Subcutaneous abdominal adipose tissue (tissue), 5 donors: ENCODE measurements around the gene CHST8.

Source experiments
- H3K27ac ChIP-seq: one replicate; pipeline ENCODE4 v1.7.0; 2013; ENCODE audit warnings: low read depth, mild to moderate bottlenecking, inconsistent platforms, low read length, moderate library complexity
- H3K27me3 ChIP-seq, 5 donors: one replicate each; pipeline ENCODE4 v1.7.0; 2013; ENCODE audit warnings: low read length in 5 of 5, inconsistent platforms in 1 of 5; ENCODE audit not compliant: control insufficient read depth in 5 of 5, insufficient read depth in 4 of 5
- H3K36me3 ChIP-seq, 5 donors: one replicate each; pipeline ENCODE4 v1.7.0; 2013; ENCODE audit warnings: low read length in 5 of 5; ENCODE audit not compliant: control insufficient read depth in 5 of 5, insufficient read depth in 5 of 5
- H3K4me1 ChIP-seq, 5 donors: one replicate each; pipeline ENCODE4 v1.7.0; 2013; ENCODE audit warnings: low read length in 5 of 5, mild to moderate bottlenecking in 3 of 5, moderate library complexity in 1 of 5; ENCODE audit not compliant: control insufficient read depth in 5 of 5, insufficient read depth in 5 of 5
- H3K4me3 ChIP-seq, 5 donors: one replicate each; pipeline ENCODE4 v1.7.0; 2013; ENCODE audit warnings: low read length in 5 of 5, low read depth in 1 of 5
- H3K9ac ChIP-seq, 5 donors: one replicate each; pipeline ENCODE4 v1.7.0; 2013; ENCODE audit warnings: low read length in 5 of 5, mild to moderate bottlenecking in 4 of 5, moderate library complexity in 3 of 5
- H3K9me3 ChIP-seq, 5 donors: one replicate each; pipeline ENCODE4 v1.7.0; 2013; ENCODE audit warnings: low read length in 5 of 5; ENCODE audit not compliant: control insufficient read depth in 5 of 5
- donor health status: healthy.
- donor health status: healthy.
- donor health status: healthy.
- donor health status: healthy.
- donor health status: healthy.

The CHST8 gene

DNA sequence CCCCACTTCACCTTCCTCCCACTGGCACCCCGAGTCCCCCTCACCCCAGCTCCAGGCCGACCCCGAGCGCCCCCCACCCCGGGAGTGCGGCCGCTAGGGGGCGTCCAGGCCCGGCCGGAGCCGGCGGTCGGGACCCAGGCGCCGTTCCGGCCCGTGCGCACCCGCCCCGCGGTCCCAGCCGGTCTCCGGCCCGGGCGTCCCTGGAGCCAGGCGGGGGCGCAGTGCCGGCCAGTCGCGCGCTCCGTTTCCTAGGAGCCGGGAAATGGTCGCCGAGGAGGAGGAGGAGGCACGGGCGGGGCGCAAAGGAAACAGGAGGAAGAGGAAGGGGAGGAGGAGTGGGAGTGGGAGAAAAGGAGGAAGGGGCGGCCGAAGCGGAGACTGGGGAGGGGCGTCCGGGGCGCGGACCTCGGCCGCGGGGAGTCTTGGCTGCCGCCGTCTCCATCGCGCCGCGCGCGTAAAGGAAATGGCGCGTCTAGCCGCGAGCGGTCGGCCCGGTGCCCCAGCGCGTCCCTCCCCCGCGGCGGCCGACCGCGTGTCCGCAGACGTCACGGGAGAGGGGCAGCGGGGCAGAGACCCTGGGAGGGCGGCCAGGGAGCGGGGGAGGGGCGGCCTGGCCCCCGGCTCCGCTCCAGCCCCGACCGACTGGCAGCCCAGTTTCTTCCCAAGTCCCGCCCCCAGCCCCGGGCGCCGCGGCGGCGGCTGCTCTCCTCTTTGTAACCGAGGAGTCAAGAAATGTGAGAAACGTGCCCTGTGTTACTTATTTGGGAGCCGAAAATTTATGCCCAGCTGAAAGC lies 173.8 kb downstream of the CHST8 start:
- Histone ChIP-seq H3K4me3 (peak overlapping the region; percentile 48 to 78 (median 72)), H3K9me3 (no peaks in the 10 kb centered on the region), H3K27me3 (peaks cover 7 to 30% (median 20%) of the 10 kb centered on the region in 5 donors), H3K27ac (peak overlapping the region; percentile 54), H3K36me3 (peaks cover 0 to 6% (median 0%) of the 10 kb centered on the region in 5 donors), H3K4me1 (peaks cover 0 to 40% (median 26%) of the 10 kb centered on the region in 5 donors), H3K9ac (peak overlapping the region in 4 of 5 donors; percentile 28 to 68 (median 48))

GRCh38 chr19:33796164-33796875 lies 174.6 kb downstream of the CHST8 start, which contains the start of gene KCTD15:
KCTD15 (plus strand) TSS chr19:33796870; CDS start chr19:33800455, 3,585 bp downstream.
- Histone ChIP-seq H3K4me3 (peak within 1 kb of the TSS in 4 of 5 donors; percentile 66 to 78 (median 74)), H3K36me3 (peaks cover 0 to 11% (median 5%) of the 10 kb centered on the region in 5 donors), H3K27me3 (peaks cover 7 to 29% (median 16%) of the 10 kb centered on the region in 5 donors), H3K9me3 (no peaks in the 10 kb centered on the region), H3K4me1 (peaks cover 0 to 40% (median 26%) of the 10 kb centered on the region in 5 donors), H3K27ac (peak within 1 kb of the TSS; percentile 57), H3K9ac (peak within 1 kb of the TSS in 4 of 5 donors; percentile 28 to 51 (median 44))

DNA sequence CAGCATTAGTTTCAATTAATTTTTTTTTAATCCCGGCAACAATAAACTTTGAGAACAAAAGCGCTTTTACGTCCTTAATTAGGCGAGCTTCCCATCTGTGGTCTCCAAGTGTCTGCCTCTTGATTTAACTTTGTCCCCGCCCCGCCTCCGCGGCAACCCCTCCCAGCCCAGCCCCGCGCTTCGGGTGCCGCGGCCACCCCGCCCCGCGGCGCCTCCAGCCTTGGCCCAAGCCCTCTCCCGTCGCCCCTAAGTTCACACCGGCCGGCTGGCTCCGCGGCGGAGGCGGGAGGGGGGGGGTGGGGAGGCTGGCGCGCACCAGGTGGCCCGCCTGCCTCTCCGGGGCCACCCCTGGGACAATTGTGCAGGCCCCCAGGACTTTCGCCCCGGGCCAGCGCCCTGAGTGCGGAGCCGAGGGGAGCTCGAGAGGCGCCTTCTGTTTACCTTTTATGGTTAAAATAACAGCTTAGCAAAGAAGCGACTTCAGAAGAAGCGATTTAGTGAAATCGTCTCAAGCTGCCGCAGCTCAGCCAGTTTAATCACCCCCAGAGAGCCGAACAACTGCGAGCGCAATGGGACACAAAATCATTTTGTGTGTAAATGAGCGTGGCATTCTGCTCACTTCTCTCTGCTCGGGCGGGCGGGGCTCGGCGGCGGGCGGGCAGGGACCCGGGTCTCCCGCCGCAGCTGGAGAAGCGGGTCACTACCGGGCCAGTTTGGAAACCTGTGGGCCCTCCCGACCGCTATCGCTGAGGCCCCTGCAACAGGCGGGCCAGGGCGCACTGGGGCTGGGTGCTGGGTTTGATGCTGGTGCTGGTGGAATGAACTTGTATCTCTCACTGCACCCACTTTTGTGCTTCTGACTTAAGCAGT lies 176.3 kb downstream of the CHST8 start:
- H3K4me3 ChIP-seq, result peak overlapping the region in 4 of 5 donors; percentile 61 to 75 (median 70)
- peak overlapping the region in 1 of 5 donors; percentile 6 for H3K9ac ChIP-seq
- H3K36me3 ChIP-seq, result peaks cover 0 to 22% (median 7%) of the 10 kb centered on the region in 5 donors
- H3K27ac ChIP-seq, result no peak overlapping the region
- H3K4me1 ChIP-seq, result peaks cover 0 to 40% (median 28%) of the 10 kb centered on the region in 5 donors
- H3K9me3 ChIP-seq, result no peaks in the 10 kb centered on the region
- peaks cover 3 to 22% (median 5%) of the 10 kb centered on the region in 5 donors for H3K27me3 ChIP-seq

GRCh38 chr19:33798681-33799111 lies 176.9 kb downstream of the CHST8 start:
- peaks cover 0 to 18% (median 4%) of the 10 kb centered on the region in 5 donors for H3K27me3 ChIP-seq
- H3K27ac ChIP-seq, result no peak overlapping the region
- H3K9me3 ChIP-seq, result no peaks in the 10 kb centered on the region
- H3K4me1 ChIP-seq, result peaks cover 0 to 40% (median 28%) of the 10 kb centered on the region in 5 donors
- H3K9ac ChIP-seq, result peak overlapping the region in 1 of 5 donors; percentile 6
- peak overlapping the region in 3 of 5 donors; percentile 57 to 75 (median 67) for H3K4me3 ChIP-seq
- H3K36me3 ChIP-seq, result peaks cover 0 to 22% (median 8%) of the 10 kb centered on the region in 5 donors

DNA sequence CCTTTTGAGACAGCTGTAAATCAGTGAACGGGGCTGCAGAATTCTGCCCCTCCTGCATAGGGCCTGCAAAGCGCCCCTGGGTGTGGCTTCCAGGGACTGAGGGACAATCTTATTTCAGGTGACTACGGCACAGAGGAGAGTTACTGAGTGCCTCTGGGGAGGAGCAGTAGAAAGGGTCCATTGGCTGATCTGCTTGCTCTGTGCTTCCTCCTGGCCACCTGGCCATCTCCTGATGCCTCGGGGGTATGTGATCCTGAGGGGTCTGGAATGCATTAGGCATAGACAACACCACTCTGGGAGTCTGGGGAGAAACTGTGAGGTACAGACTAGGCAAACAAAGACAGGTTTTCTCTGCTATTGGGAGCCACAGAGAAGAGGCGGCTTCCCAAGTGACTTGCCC lies 177.7 kb downstream of the CHST8 start:
- peaks cover 0 to 38% (median 27%) of the 10 kb centered on the region in 5 donors for H3K4me1 ChIP-seq
- no peak overlapping the region for H3K4me3 ChIP-seq
- peaks cover 0 to 28% (median 10%) of the 10 kb centered on the region in 5 donors for H3K36me3 ChIP-seq
- peaks cover 0 to 16% (median 2%) of the 10 kb centered on the region in 5 donors for H3K27me3 ChIP-seq
- no peak overlapping the region for H3K27ac ChIP-seq
- no peak overlapping the region for H3K9ac ChIP-seq
- H3K9me3 ChIP-seq, result no peaks in the 10 kb centered on the region

DNA sequence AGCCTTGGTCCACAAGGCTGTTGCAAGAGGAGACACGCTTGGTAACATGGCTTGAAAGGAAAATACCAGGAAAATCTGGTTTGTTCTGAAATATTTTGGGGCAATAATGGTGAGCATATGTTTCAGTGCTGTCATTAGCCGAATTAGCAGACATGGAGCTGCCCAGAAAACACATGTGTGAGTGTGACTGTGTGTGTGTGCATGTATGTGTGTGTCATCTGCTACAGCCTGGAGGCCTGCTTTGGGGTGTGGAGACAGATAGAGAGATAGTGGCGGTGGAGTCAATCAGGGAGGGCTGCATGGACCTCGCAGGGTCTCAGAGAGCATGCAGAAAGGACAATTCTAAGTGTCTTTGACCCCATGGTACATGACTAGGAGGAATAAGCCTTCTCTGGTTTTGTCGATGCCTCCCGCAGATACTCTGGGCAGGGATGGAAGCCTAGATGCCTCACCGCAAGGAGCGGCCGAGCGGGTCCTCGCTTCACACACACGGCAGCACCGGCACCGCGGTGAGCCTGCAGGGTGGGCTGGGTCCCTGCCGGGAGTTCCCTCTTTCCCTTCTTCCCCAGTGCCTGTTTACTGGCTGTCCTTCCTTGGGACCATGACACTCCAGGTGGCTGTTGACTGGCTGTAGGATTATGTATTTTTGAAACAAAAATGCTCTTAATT lies 178.4 kb downstream of the CHST8 start:
- peaks cover 0 to 12% (median 2%) of the 10 kb centered on the region in 5 donors for H3K27me3 ChIP-seq
- no peaks in the 10 kb centered on the region for H3K9me3 ChIP-seq
- H3K36me3 ChIP-seq, result peaks cover 0 to 34% (median 13%) of the 10 kb centered on the region in 5 donors
- no peak overlapping the region for H3K9ac ChIP-seq
- H3K4me3 ChIP-seq, result no peak overlapping the region
- no peak overlapping the region for H3K27ac ChIP-seq
- peaks cover 0 to 31% (median 21%) of the 10 kb centered on the region in 5 donors for H3K4me1 ChIP-seq

GRCh38 chr19:33801411-33801810 lies 179.7 kb downstream of the CHST8 start:
- H3K4me3 ChIP-seq, result no peak overlapping the region
- no peak overlapping the region for H3K27ac ChIP-seq
- H3K27me3 ChIP-seq, result peaks cover 0 to 12% (median 2%) of the 10 kb centered on the region in 5 donors
- peaks cover 0 to 30% (median 17%) of the 10 kb centered on the region in 5 donors for H3K4me1 ChIP-seq
- no peaks in the 10 kb centered on the region for H3K9me3 ChIP-seq
- H3K9ac ChIP-seq, result no peak overlapping the region
- peaks cover 0 to 42% (median 13%) of the 10 kb centered on the region in 5 donors for H3K36me3 ChIP-seq

- Histone ChIP-seq H3K27me3 (peaks cover 0 to 12% (median 2%) of the 10 kb centered on the region in 5 donors), H3K4me3 (no peak overlapping the region), H3K27ac (no peak overlapping the region), H3K4me1 (peaks cover 0 to 29% (median 13%) of the 10 kb centered on the region in 5 donors), H3K36me3 (peaks cover 0 to 47% (median 18%) of the 10 kb centered on the region in 5 donors), H3K9me3 (no peaks in the 10 kb centered on the region), H3K9ac (no peak overlapping the region)
Measured at GRCh38 chr19:33802001-33802400, 180.2 kb downstream of the CHST8 start.

DNA sequence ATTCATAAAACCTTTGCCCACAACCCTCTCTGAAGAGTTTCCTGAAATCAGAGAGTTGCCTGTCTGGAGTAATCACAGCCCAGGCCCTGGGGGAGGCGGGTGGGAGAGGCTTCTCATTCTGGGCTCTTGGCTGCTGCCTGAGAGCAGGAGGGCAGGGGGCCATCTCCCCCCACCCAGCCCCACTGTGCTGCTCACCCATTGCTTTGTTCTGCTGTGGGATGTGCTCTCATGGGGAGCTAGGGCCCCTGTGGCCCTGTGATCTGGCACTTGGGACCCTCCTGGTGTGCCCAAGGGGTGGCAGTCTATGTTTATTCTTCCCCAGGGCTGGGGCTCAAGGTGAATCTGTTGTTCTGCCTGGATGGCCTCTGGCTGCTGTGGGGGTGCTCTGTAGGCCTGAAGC lies 181.0 kb downstream of the CHST8 start:
- Histone ChIP-seq H3K9me3 (no peaks in the 10 kb centered on the region), H3K36me3 (peaks cover 0 to 49% (median 21%) of the 10 kb centered on the region in 5 donors), H3K27ac (no peak overlapping the region), H3K4me3 (no peak overlapping the region), H3K27me3 (peaks cover 0 to 8% (median 2%) of the 10 kb centered on the region in 5 donors), H3K4me1 (peaks cover 0 to 23% (median 5%) of the 10 kb centered on the region in 5 donors), H3K9ac (no peak overlapping the region)
